SU-DHL-6 (cell line): Measurements from ENCODE around the gene GPR153.

Source experiments
- H2AFZ ChIP-seq: fragments of 200-600 bp; sonication (generic); 2 replicates; pipeline ENCODE4 v1.6.1; 2014; ENCODE audit warnings: low read depth, mild to moderate bottlenecking, moderate library complexity, mixed read lengths, antibody characterized with exemption, low read length; ENCODE audit not compliant: severe bottlenecking
- H3F3A ChIP-seq: fragments of 200-600 bp; shearing (Covaris generic); 2 replicates; pipeline ENCODE4 v1.6.0; 2016; ENCODE audit warnings: antibody characterized with exemption, mild to moderate bottlenecking; ENCODE audit not compliant: insufficient read depth
- H3K27ac ChIP-seq: fragments of 200-600 bp; sonication (generic); 2 replicates; pipeline ENCODE4 v1.5.1; 2016; ENCODE audit warnings: low read depth, mild to moderate bottlenecking, low read length, moderate library complexity, mixed read lengths
- H3K27me3 ChIP-seq: fragments of 200-600 bp; sonication (generic), shearing (Covaris generic); 2 replicates; pipeline ENCODE4 v1.6.0; 2014; ENCODE audit warnings: mild to moderate bottlenecking, low read length
- H3K36me3 ChIP-seq: fragments of 200-600 bp; sonication (generic); 2 replicates; pipeline ENCODE4 v1.6.1; 2014; ENCODE audit warnings: mild to moderate bottlenecking, low read length, mixed read lengths
- H3K4me2 ChIP-seq: fragments of 300-600, 200-600 bp; shearing (Covaris generic), sonication (generic); 2 replicates; pipeline ENCODE4 v1.6.0; 2014; ENCODE audit warnings: low read length, low read depth, mild to moderate bottlenecking; ENCODE audit not compliant: poor library complexity, severe bottlenecking
- H3K4me3 ChIP-seq: fragments of 200-600 bp; sonication (generic); 2 replicates; pipeline ENCODE4 v1.5.1; 2014; ENCODE audit warnings: antibody characterized with exemption, low read length, mild to moderate bottlenecking, mixed read lengths; ENCODE audit not compliant: insufficient read depth, poor library complexity, severe bottlenecking
- H3K79me2 ChIP-seq: fragments of 200-600 bp; sonication (generic); 2 replicates; pipeline ENCODE4 v1.6.1; 2014; ENCODE audit warnings: mild to moderate bottlenecking, low read length, moderate library complexity; ENCODE audit not compliant: insufficient read depth
- H3K9ac ChIP-seq: fragments of 200-600 bp; sonication (generic); 2 replicates; pipeline ENCODE4 v1.7.0; 2014; ENCODE audit warnings: mild to moderate bottlenecking, low read length
- H3K9me2 ChIP-seq: fragments of 200-600 bp; sonication (generic); replicated peaks from 2 replicates; pipeline ENCODE4 v1.6.1; 2014; ENCODE audit warnings: low read length; ENCODE audit not compliant: insufficient read depth
- H3K9me3 ChIP-seq: fragments of 200-600 bp; sonication (generic); 2 replicates; pipeline ENCODE4 v1.6.1; 2014; ENCODE audit warnings: low read length, mixed read lengths; ENCODE audit not compliant: insufficient read depth
- H4K20me1 ChIP-seq: fragments of 200-600 bp; sonication (generic); 2 replicates; pipeline ENCODE4 v1.6.1; 2014; ENCODE audit warnings: low read depth, mild to moderate bottlenecking, antibody characterized with exemption, low read length, moderate library complexity, mixed read lengths
- EZH2phosphoT487 ChIP-seq: fragments of 200-600 bp; sonication (generic), shearing (Covaris generic); conservative IDR thresholded peaks from 2 replicates; pipeline ENCODE4 v1.6.1; 2018; ENCODE audit warnings: mild to moderate bottlenecking, antibody characterized with exemption, low read length, moderate library complexity, mixed read lengths
- TF ChIP-seq, protein P1 (sequence below): fragments of 200-600 bp; sonication (generic); IDR thresholded peaks from one replicate; pipeline ENCODE4 v1.5.1; 2017; ENCODE audit warnings: antibody characterized with exemption, mild to moderate bottlenecking, low read length, moderate library complexity; ENCODE audit not compliant: insufficient read depth, poor library complexity, severe bottlenecking

Gene GPR153

DNA sequence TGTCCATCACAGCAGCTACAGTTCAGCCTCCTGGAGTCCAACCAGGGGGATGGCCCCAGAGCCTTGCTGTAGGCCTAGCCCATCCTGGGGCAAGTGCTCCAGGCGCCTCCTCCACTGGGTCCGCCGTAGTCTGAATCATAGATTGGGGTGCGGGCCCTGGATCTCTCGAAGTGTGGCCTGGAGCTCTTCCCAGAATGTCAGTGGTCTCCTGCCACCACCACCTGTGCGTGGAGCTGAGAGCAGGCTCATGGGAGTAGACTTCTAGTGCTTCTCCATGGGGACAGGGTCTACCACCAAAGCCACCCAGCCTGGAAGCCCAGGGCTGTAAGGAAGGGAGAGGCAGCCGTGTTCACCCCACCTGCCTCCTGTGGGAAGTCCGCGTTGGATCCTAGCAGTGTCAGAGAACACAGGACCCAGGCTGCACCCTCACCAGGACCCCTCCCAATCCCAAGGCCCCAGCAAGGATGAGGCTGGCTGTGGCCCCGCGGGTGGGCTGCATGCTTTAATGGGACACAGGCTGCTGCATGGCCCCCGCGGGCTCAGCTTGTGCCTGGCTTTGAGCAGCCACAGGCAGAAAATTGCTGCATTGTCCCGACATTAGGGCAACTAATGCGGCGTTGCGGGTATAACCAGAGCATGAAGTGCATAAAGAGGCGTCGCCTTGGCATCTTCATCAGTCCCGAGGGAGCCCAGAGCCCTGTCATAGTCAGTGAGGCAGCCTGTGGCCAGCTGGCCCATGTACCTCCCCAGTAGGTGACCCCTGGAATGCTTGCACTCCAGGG, 17.7 kb downstream of the GPR153 start:
- TF ChIP-seq, protein P1, sequence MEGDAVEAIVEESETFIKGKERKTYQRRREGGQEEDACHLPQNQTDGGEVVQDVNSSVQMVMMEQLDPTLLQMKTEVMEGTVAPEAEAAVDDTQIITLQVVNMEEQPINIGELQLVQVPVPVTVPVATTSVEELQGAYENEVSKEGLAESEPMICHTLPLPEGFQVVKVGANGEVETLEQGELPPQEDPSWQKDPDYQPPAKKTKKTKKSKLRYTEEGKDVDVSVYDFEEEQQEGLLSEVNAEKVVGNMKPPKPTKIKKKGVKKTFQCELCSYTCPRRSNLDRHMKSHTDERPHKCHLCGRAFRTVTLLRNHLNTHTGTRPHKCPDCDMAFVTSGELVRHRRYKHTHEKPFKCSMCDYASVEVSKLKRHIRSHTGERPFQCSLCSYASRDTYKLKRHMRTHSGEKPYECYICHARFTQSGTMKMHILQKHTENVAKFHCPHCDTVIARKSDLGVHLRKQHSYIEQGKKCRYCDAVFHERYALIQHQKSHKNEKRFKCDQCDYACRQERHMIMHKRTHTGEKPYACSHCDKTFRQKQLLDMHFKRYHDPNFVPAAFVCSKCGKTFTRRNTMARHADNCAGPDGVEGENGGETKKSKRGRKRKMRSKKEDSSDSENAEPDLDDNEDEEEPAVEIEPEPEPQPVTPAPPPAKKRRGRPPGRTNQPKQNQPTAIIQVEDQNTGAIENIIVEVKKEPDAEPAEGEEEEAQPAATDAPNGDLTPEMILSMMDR: no peak
- no peak for TF ChIP-seq EZH2phosphoT487
- H3K9ac ChIP-seq: no peak overlapping the region
- no peaks in the 10 kb centered on the region for H3K9me2 ChIP-seq
- no peaks in the 10 kb centered on the region for H3K9me3 ChIP-seq
- H3K27me3 ChIP-seq: no peaks in the 10 kb centered on the region
- no peak overlapping the region for H3K27ac ChIP-seq
- no peak overlapping the region for H2AFZ ChIP-seq
- no peaks in the 10 kb centered on the region for H4K20me1 ChIP-seq
- H3K4me2 ChIP-seq: no peak overlapping the region
- no peak overlapping the region for H3K4me3 ChIP-seq
- H3K36me3 ChIP-seq: no peaks in the 10 kb centered on the region
- H3F3A ChIP-seq: no peaks in the 10 kb centered on the region
- H3K79me2 ChIP-seq: no peaks in the 10 kb centered on the region

DNA sequence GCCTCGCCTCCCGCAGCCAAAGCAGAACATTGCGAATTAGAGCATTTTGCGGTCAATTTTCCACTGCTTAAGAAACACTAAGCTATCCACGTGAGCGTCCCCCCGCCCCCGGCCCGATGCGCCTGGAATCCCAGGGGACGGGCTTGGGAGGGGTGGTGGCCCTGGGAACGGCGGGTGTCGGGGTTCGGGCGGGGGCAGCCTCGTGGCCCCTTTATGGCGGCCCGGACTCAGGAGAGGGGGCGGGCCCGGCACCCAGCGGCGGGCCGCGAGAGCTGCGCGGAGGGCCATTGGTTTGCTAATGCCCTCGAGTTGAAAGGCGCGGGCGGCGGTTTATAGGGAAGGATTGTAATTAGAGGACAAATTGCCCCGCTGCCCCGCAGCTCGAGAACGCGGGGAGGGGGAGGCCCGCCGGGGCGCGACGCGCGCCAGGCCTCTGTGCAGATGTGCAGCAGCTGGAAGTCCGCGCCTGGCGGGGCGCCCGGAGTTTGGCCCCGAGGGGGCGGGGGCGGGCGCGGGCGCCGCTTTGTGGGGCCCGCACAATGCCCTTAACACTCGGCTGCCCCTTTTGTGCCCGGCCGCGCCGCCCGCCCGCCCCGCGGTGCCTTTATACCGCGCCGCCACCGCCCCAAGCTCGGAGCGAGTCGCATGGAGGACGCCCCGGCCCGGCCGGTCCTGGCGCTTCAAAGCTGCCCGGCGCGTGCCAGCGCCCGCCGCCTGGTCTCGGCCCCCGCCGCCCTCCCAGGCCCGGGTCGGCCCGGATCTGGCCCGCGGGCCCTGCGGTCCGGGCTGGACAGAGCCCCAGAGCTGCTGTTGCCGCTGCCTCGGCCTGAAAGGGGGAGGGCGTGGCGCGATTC, 18.8 kb downstream of the GPR153 start:
- no peaks in the 10 kb centered on the region for H3K27me3 ChIP-seq

GRCh38 chr1:6241107-6241886, 19.6 kb downstream of the GPR153 start:
- H3K36me3 ChIP-seq: no peaks in the 10 kb centered on the region
- no peaks in the 10 kb centered on the region for H3K9me3 ChIP-seq
- TF ChIP-seq, protein P1: no peak
- no peak for TF ChIP-seq EZH2phosphoT487
- H3K9me2 ChIP-seq: no peaks in the 10 kb centered on the region
- H3K27ac ChIP-seq: no peak overlapping the region
- H4K20me1 ChIP-seq: no peaks in the 10 kb centered on the region
- H3K9ac ChIP-seq: no peak overlapping the region
- H2AFZ ChIP-seq: no peak overlapping the region
- no peaks in the 10 kb centered on the region for H3F3A ChIP-seq
- H3K79me2 ChIP-seq: no peaks in the 10 kb centered on the region
- H3K4me2 ChIP-seq: no peak overlapping the region
- no peak overlapping the region for H3K4me3 ChIP-seq
- no peaks in the 10 kb centered on the region for H3K27me3 ChIP-seq

More for the DNA sequence above, 18.8 kb downstream of the GPR153 start:
- H3K4me2 ChIP-seq: no peak overlapping the region
- no peak overlapping the region for H3K4me3 ChIP-seq
- H4K20me1 ChIP-seq: no peaks in the 10 kb centered on the region
- no peak overlapping the region for H3K9ac ChIP-seq
- H3K27ac ChIP-seq: no peak overlapping the region
- H3K9me2 ChIP-seq: no peaks in the 10 kb centered on the region
- no peaks in the 10 kb centered on the region for H3F3A ChIP-seq
- no peaks in the 10 kb centered on the region for H3K9me3 ChIP-seq
- TF ChIP-seq, protein P1: no peak
- TF ChIP-seq EZH2phosphoT487: 0 out of 2 replicates have a peak, but pooled peaks have one; percentile 32
- H3K79me2 ChIP-seq: no peaks in the 10 kb centered on the region
- H2AFZ ChIP-seq: no peak overlapping the region
- no peaks in the 10 kb centered on the region for H3K36me3 ChIP-seq
